PC-3 (cell line): Measurements from ENCODE around the gene GJB5. TPM values are rescaled to one million over a fixed set of nuclear protein-coding genes. Genes with fewer than 3 reads are reported as not detected.
"Not testable (repeated sequence)": the region's sequence is repeated elsewhere in the genome, so short reads cannot be mapped to it uniquely, and the experiment has no call there.

Source experiments
- ATAC-seq: fragments of 200-7000 bp; cut with Tn5 transposase; 2 replicates; pipeline ENCODE4 v1.9.1; 2020; ENCODE audit warnings: mild to moderate bottlenecking, moderate library complexity
- BruUV-seq: library from RNA; stranded (reverse); fragments of 400-500 nt; replicated peaks from 2 replicates; lab custom pipeline; 2021; lab: Mats Ljungman, UMichigan
- CTCF ChIA-PET: fragments of 300-600 bp; sonication (Branson Sonifier 250); formaldehyde crosslinking; loops from one replicate; lab custom pipeline; 2022; ENCODE audit warnings: antibody characterized with exemption; lab: Charles Lee
- POLR2A ChIA-PET: fragments of 300-600 bp; sonication (Branson Sonifier 250); formaldehyde crosslinking; loops from one replicate; lab custom pipeline; 2022; ENCODE audit warnings: antibody characterized with exemption; ENCODE audit not compliant: unreplicated experiment; lab: Charles Lee
- DNase-seq: peaks from one replicate; pipeline ENCODE4 v3.0.0-alpha.2; 2015
- H2AFZ ChIP-seq: fragments of 300-600 bp; sonication (generic); 2 replicates; pipeline ENCODE4 v1.6.0; 2016; ENCODE audit warnings: antibody characterized with exemption, low read length
- H3F3A ChIP-seq: fragments of 300-600 bp; sonication (generic); one replicate; pipeline ENCODE4 v1.6.0; 2017; ENCODE audit warnings: antibody characterized with exemption, low read length, control low read depth, mild to moderate bottlenecking; ENCODE audit not compliant: unreplicated experiment
- H3K27ac ChIP-seq: fragments of 300-600 bp; sonication (generic); 2 replicates; pipeline ENCODE4 v1.5.1; 2016; ENCODE audit warnings: mild to moderate bottlenecking, low read length
- H3K27me3 ChIP-seq: fragments of 300-600 bp; sonication (generic); 2 replicates; pipeline ENCODE4 v1.6.1; 2016; ENCODE audit warnings: low read length, mixed read lengths
- H3K36me3 ChIP-seq: fragments of 300-600 bp; sonication (generic); 2 replicates; pipeline ENCODE4 v1.6.1; 2016; ENCODE audit warnings: low read depth, mixed run types, low read length, mixed read lengths
- H3K4me1 ChIP-seq: fragments of 300-600 bp; sonication (generic); 2 replicates; pipeline ENCODE4 v1.5.1; 2016; ENCODE audit warnings: low read length; ENCODE audit not compliant: insufficient read depth
- H3K4me2 ChIP-seq: fragments of 300-600 bp; sonication (generic); 2 replicates; pipeline ENCODE4 v1.6.0; 2016; ENCODE audit warnings: low read length
- H3K4me3 ChIP-seq: fragments of 300-600 bp; sonication (generic); 2 replicates; pipeline ENCODE4 v1.5.1; 2016; ENCODE audit warnings: mild to moderate bottlenecking, low read length, mixed read lengths
- H3K79me2 ChIP-seq: fragments of 300-600 bp; sonication (generic); 2 replicates; pipeline ENCODE4 v1.6.1; 2017; ENCODE audit warnings: low read length, mixed read lengths
- H3K9ac ChIP-seq: fragments of 300-600 bp; sonication (generic); 2 replicates; pipeline ENCODE4 v1.6.0; 2016; ENCODE audit warnings: mild to moderate bottlenecking, low read length
- H3K9me2 ChIP-seq: fragments of 300-600 bp; sonication (generic); replicated peaks from 2 replicates; pipeline ENCODE4 v1.6.1; 2016; ENCODE audit warnings: mixed run types, low read length, mixed read lengths
- H3K9me3 ChIP-seq: fragments of 300-600 bp; sonication (generic); 2 replicates; pipeline ENCODE4 v1.6.1; 2016; ENCODE audit warnings: low read length, mixed read lengths
- H4K20me1 ChIP-seq: fragments of 300-600 bp; sonication (generic); 2 replicates; pipeline ENCODE4 v1.6.1; 2016; ENCODE audit warnings: low read length, mixed read lengths
- CTCF ChIP-seq: fragments of 300-600 bp; sonication (generic); conservative IDR thresholded peaks from 2 replicates; pipeline ENCODE4 v1.5.1; 2017; ENCODE audit warnings: antibody characterized with exemption, low read depth, mild to moderate bottlenecking, low read length
- EZH2 ChIP-seq: fragments of 300-600 bp; sonication (generic); IDR thresholded peaks from one replicate; pipeline ENCODE4 v1.6.1; 2017; ENCODE audit warnings: antibody characterized with exemption, mild to moderate bottlenecking, low read length; ENCODE audit not compliant: unreplicated experiment
- EZH2phosphoT487 ChIP-seq: fragments of 300-600 bp; sonication (generic); IDR thresholded peaks from 2 replicates; pipeline ENCODE4 v1.6.1; 2018; ENCODE audit warnings: mild to moderate bottlenecking, antibody characterized with exemption, low read length, borderline replicate concordance
- intact Hi-C: fragments of 100-400 bp; cut with micrococcal nuclease; formaldehyde crosslinking; loops from 2 replicates; pipeline ENCODE4 v1.9.0; 2023
- total RNA-seq: library from RNA; depleted of rRNA; stranded (reverse); fragments of >200 nt; gene quantifications from 2 replicates; pipeline ENCODE4 v1.2.3, GENCODE V29; 2014

The GJB5 gene
- total RNA-seq, 1 experiment from 2014 or later = 7.2 TPM

- ATAC-seq (no peak), DNase-seq (no peak)
- no peaks in the 10 kb centered on the region for H4K20me1 ChIP-seq
- H3K27ac ChIP-seq = no peak overlapping the region
- intact Hi-C loops = no loop called here
- TF ChIP-seq CTCF (no peak), EZH2phosphoT487 (no peak), EZH2 (no peak)
- no peaks in the 10 kb centered on the region for H3K36me3 ChIP-seq
- no peaks in the 10 kb centered on the region for H3K79me2 ChIP-seq
- BruUV-seq = no TSS peak
- H3K9ac ChIP-seq = no peak overlapping the region
- no peaks in the 10 kb centered on the region for H3K9me3 ChIP-seq
- H2AFZ ChIP-seq = no peak overlapping the region
- peaks cover 75% of the 10 kb centered on the region for H3K27me3 ChIP-seq
- CTCF ChIA-PET = no interaction called here
- H3F3A ChIP-seq = no peaks in the 10 kb centered on the region
- no peak overlapping the region for H3K4me3 ChIP-seq
- POLR2A ChIA-PET = no interaction called here
- no peaks in the 10 kb centered on the region for H3K9me2 ChIP-seq
- no peak overlapping the region for H3K4me2 ChIP-seq
- no peaks in the 10 kb centered on the region for H3K4me1 ChIP-seq
Measured at GRCh38 chr1:34721646-34722355, 33.0 kb upstream of the GJB5 start.

- intact Hi-C loops = no loop called here
- TF ChIP-seq CTCF = no peak
- TF ChIP-seq EZH2 = no peak
- no peak for TF ChIP-seq EZH2phosphoT487
- DNase-seq (no peak), ATAC-seq (no peak)
- Histone ChIP-seq H3K36me3 (no peaks in the 10 kb centered on the region), H4K20me1 (no peaks in the 10 kb centered on the region), H3K27me3 (peaks cover 73% of the 10 kb centered on the region), H3K9me3 (no peaks in the 10 kb centered on the region), H3F3A (no peaks in the 10 kb centered on the region), H3K9ac (no peak overlapping the region), H3K4me2 (no peak overlapping the region), H3K4me1 (no peaks in the 10 kb centered on the region), H3K4me3 (no peak overlapping the region), H2AFZ (no peak overlapping the region), H3K27ac (no peak overlapping the region), H3K79me2 (no peaks in the 10 kb centered on the region), H3K9me2 (no peaks in the 10 kb centered on the region)
- BruUV-seq = no TSS peak
- POLR2A ChIA-PET = no interaction called here
- CTCF ChIA-PET = no interaction called here
Measured at GRCh38 chr1:34726861-34727260, 28.0 kb upstream of the GJB5 start.

- no peak overlapping the region for H3K27ac ChIP-seq
- BruUV-seq = no TSS peak
- no peak overlapping the region for H2AFZ ChIP-seq
- H3K4me1 ChIP-seq = no peaks in the 10 kb centered on the region
- H3K36me3 ChIP-seq = no peaks in the 10 kb centered on the region
- no peak overlapping the region for H3K4me2 ChIP-seq
- H4K20me1 ChIP-seq = no peaks in the 10 kb centered on the region
- H3K9ac ChIP-seq = no peak overlapping the region
- H3K79me2 ChIP-seq = no peaks in the 10 kb centered on the region
- no peak for TF ChIP-seq EZH2phosphoT487
- TF ChIP-seq EZH2 = no peak
- TF ChIP-seq CTCF = no peak
- H3K27me3 ChIP-seq = peaks cover 77% of the 10 kb centered on the region
- no peaks in the 10 kb centered on the region for H3K9me3 ChIP-seq
- ChIA-PET POLR2A (no interaction called here), CTCF (no interaction called here)
- intact Hi-C loops = no loop called here
- ATAC-seq (no peak), DNase-seq (no peak)
- H3K4me3 ChIP-seq = no peak overlapping the region
- H3K9me2 ChIP-seq = no peaks in the 10 kb centered on the region
- H3F3A ChIP-seq = no peaks in the 10 kb centered on the region
Measured at GRCh38 chr1:34730485-34730884, 24.4 kb upstream of the GJB5 start.

- H3K4me1 ChIP-seq, POLR2A ChIA-PET, CTCF ChIA-PET, H3K4me3 ChIP-seq, DNase-seq, H3K4me2 ChIP-seq, H3K36me3 ChIP-seq, H2AFZ ChIP-seq, H3K9me3 ChIP-seq, H4K20me1 ChIP-seq, ATAC-seq, BruUV-seq, H3K9me2 ChIP-seq, H3K9ac ChIP-seq, H3K79me2 ChIP-seq, intact Hi-C loops, H3F3A ChIP-seq, H3K27ac ChIP-seq: not testable (repeated sequence)
- H3K27me3 ChIP-seq = peaks cover 63% of the 10 kb centered on the region
Measured at GRCh38 chr1:34732831-34733230, 22.0 kb upstream of the GJB5 start.
